Tongue (tissue), 2 donors: ENCODE data around the gene DNM1. TPM values are rescaled to one million over a fixed set of nuclear protein-coding genes. Genes with fewer than 3 reads are reported as not detected.

Experiments
- DNase-seq: peaks from one replicate; pipeline ENCODE4 v3.0.0-alpha.2; 2015
- total RNA-seq: library from RNA; depleted of rRNA; stranded (reverse); fragments of >200 nt; gene quantifications from one replicate; pipeline ENCODE4 v1.2.3, GENCODE V29; 2014

DNM1 gene
- total RNA-seq, 1 donor from 2014 or later: 31.9 TPM

GRCh38 chr9:128251732-128252100, 48.5 kb downstream of the DNM1 start:
- no peak for DNase-seq

GRCh38 chr9:128252317-128253139, 49.3 kb downstream of the DNM1 start:
- no peak for DNase-seq

DNA sequence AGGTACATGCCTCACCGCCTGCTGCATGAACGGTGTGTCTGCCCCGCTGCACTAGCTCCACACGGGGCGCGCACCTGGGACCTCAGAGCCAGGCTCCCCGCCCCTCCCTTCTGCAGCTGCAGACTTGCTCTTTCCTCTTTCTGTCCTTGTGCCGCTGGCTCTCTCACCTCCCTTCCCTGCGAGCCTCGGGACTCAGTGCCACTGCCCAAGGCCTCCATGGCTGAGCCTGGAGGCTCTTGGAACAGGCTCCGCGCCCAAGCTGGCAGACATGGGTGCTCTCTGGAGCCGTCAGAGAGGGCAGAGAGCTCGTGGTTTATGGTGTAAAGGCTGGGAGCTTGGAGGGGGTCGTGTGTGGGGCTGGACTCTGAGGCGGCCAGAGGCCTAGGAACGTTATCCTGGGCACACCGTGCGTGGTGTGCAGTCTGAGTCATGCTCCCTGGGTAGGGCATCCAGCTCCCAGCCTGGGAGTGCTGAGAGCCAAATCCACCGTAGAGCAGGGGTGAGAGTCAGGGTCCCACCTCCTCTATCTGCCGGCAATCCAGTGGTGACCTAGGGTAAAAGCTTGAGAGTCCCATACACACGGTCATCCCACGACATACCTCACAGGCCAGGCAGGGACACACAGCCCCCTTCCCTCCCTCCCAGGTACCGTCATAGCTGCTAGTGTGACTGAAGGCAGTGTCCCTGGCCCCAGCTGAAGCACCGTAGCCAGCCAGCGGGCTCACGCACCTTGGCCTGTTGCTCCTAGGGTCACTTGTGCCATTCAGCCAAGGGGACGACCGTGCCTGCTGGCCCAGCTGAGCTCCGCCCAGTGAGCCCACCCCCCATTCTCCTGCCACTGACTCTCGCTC, 50.2 kb downstream of the DNM1 start:
- no peak for DNase-seq

DNA sequence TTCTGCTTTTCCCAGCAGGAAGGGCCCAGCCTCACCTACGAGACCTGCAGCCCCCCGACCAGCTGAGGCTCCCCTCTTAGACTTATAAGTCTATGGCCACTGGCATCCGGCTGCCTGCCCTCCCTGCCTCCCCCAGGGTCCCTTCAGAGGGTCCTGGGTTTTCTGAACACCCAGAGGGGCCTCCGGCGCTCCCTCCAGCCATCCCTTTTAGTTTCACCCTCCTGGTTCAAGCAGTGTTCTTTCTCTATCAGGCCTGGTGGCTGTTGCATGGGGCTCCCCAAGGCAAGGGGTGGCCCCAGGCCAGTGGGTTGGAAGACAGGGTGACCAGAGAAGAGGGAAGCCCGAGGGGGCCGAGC, 50.8 kb downstream of the DNM1 start:
- no peak for DNase-seq

GRCh38 chr9:128254362-128254761, 51.2 kb downstream of the DNM1 start:
- no peak for DNase-seq

- peak; percentile 79 for DNase-seq
Observed at GRCh38 chr9:128254855-128255759, 51.9 kb downstream of the DNM1 start.

DNA sequence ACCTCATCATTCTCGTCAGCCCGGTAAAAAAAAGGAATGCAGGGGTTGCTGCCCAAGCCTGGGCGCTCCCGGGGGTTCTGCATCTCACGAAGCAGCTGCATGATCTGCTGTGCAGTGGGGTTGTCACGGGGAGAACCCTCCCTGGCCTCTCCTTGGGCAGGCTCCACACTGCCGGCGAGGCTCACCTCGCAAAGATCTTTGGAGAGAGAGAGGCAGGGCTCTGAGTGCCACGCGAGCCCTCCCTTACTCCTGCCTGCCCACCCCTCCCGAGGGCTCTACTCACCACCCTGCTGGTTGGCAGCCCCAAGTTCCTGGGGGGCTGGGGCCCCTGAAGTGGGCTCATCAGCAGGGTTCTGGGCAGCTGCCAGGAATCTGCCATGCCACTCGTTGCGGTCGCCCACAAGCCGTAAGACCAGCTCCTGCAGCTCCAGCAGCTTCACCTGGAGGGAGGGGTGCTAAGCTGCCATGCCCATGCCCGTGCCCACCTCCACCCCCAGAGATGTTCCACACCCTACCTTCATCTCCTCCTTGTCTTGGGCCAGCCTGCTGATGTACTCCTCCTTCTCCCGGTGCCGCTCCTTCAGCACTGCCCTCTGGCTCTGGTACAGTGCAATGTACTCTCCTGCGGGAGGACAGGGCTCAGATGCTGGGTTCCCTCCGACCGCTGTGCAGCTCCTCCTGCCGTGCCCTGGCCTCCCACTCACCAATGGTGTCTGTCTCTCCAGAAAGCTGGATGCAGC, 54.1 kb downstream of the DNM1 start:
- no peak for DNase-seq

DNA sequence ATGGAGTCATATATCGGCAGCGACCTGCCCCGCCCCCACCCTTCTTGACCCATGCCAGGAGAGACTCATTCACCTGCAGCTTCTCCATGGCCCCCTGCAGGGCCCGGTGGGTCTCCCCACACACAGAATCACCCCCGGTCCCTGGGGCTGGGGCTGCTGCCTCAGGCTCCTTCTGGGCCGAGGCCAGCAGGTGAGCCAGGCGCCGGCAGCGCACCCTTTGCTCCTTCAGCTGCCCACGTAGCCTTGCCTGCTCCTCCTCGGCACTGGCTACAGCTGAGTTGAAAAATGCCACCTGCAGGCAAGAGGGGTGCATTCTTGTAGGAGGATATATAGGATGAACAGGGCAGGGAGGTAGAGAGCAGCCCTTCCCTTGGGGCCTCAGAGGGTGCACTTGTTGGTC, 54.7 kb downstream of the DNM1 start:
- no peak for DNase-seq

- DNase-seq: no peak
Observed at GRCh38 chr9:128258326-128258725, 55.1 kb downstream of the DNM1 start.

DNA sequence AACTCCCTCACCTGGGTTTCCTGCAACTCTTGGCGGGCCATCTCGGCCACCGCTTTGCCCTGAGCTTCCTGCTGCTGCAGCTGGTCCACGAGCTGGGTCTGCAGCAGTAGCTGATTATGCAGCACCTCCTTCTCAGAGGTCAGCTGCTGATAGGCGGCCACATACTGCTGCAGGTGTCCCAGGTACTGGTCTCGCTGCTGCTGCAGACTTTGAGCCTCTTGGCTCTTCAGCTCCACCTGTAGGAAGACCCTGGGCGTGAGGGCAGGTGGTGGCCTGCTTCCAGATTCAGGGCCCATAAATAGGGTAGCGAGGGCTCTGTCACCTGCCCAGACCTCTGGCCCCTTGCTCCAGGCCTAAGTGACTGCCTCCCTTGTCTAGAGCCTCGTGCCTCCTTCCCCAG, 56.0 kb downstream of the DNM1 start:
- no peak for DNase-seq

DNA sequence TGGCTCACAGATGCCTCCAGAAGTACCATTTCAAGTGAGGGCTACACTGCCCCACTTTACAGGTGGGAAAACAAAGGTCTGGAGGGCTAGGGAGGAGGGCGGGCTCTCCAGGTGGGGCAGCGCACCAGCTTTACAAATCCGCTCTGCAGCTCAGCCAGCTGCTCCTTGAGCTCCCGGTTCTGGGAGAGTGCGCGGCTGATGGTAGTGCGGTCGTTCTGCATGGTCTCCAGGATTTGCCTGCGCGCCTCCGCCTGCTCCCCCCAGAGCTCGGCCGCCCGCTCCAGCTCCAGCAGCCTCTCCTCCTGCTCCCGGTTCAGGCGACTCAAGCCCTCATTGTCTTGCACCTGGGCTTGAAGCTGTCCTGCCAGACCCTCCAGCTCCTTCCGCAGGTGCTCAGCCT, 57.2 kb downstream of the DNM1 start:
- no peak for DNase-seq

DNA sequence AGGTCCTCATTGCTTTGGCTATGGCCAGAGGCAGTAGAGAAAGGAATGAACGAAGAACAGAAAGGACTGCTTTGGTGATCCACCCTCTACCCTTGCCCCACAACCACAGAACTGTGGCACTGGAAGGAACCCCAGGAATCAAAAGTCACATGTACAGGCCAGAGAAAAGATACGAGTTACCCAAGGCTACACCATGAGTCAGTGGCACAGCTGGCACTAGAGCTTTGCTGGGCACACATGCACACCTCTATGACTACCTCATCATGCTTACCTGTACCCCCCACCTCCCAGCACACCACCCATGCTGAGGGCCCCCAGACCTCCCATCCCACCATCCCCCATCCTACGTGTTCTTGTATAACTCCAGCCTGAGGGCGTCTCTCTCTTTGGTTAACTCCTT, 59.5 kb downstream of the DNM1 start:
- DNase-seq: no peak

- DNase-seq: no peak
Observed at GRCh38 chr9:128265348-128265847, 62.2 kb downstream of the DNM1 start.

DNA sequence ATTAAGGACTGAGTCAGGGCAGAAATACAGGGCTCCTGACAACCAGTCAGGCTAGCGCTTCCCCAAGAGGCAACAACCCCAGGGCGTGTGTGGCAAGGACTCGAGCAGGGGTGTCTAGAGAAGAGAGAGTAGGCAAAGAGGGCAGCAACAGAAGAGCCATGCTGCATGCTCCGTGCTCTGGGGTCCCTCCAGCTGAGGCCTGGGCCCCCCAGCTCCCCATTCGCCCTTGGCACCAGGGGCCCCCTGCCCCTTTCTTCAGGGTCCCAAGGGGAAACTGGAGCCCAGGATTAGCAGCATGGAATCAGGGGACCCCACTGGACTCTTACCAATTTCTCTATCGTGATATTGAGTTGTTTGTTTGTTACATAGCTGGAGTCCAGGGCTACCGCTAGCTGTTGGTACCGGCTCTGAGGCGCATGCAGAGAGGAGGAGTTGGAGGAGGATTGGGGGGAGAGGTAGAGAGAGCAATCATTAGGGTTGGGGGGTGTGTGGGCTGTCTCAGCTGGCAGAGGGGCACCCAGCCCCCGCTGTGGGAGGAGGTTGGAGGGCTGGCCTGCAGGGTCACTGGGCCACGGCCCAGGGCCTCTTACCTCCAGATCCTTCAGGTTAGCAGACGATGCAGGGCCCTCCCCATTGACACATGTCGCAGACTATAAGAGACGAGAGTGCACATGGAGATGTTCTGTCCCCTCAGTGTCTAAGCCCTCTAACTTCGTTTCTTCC, 63.9 kb downstream of the DNM1 start:
- no peak for DNase-seq

GRCh38 chr9:128271112-128271511, 67.9 kb downstream of the DNM1 start:
- DNase-seq: no peak

GRCh38 chr9:128271512-128271911, 68.3 kb downstream of the DNM1 start:
- no peak for DNase-seq

DNA sequence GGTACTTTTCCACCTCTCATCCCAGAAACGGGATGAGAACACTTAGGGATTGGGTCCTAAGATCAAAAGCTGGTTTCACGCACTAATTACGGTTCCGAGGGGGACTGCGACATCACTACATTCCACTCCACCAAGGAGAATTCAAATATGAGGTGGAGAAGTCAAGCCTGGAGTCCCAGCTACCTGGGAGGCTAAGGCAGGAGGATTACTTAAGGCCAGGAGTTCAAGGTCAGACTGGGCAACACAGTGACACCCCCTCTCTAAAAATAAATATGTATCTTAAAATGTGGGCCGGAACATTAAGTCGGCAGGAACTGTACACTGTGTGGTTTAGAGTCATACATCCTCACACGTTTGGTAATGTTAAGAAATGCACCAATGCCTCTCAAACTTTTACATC, 71.1 kb downstream of the DNM1 start:
- DNase-seq: no peak

GRCh38 chr9:128275198-128276007, 72.2 kb downstream of the DNM1 start, which contains the start of gene GOLGA2:
TSS of gene GOLGA2 (minus strand) at chr9:128276007. CDS start at chr9:128275976, 31 bp downstream.
- DNase-seq: peak; percentile 62

DNA sequence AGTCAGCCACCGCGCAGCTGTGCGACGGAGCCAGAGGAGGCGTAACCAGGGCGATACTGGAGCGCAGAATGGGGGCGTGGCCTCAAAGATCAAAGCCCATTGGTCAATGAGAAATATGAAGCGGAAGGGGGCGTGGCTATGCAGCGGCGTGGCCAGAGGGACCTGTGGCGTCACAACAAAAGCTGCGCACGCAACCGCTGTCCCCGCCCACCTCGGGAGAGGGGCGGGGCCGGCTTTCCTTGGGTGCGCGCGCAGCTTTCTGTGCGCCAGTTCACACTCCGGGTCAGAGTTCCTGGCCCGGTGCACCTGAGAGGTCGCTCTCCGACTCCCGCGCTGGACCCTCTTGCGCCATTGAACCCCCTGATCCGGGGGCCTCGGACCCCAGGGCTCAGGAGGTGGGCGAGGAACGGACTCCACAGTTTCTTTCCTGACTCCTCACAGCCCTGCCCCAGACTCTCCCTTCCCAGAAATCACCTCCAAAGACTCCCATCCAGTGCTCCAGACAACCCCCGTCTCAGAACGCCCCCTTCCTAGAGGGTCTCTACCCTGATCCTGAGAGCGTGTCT, 72.9 kb downstream of the DNM1 start, which contains the start of gene SWI5:
Gene SWI5, plus strand, starts transcription at position 269 of the 566 bp plus-strand sequence.
- peak; percentile 100 for DNase-seq
